K562 (cell line): ENCODE results near the gene ANO6. TPM values are rescaled to one million over a fixed set of nuclear protein-coding genes. Genes with fewer than 3 reads are reported as not detected.

ENCODE experiments used
- BDP1 ChIP-seq: IDR thresholded peaks from 3 replicates; pipeline ENCODE4 v1.6.1; 2011; ENCODE audit not compliant: insufficient read length, insufficient read depth
- BHLHE40 ChIP-seq: IDR thresholded peaks from 2 replicates; pipeline ENCODE4 v1.6.1; 2011; ENCODE audit warnings: low read length, improper control_type of control experiment
- CHD1 ChIP-seq: fragments of 200-600 bp; sonication (generic); IDR thresholded peaks from one replicate; pipeline ENCODE4 v1.6.1; 2012; ENCODE audit warnings: mild to moderate bottlenecking, moderate library complexity, low read length, inconsistent platforms
- CREM ChIP-seq: IDR thresholded peaks from 2 replicates; pipeline ENCODE4 v1.6.1; 2014; ENCODE audit warnings: antibody characterized with exemption, low read depth
- EGR1 ChIP-seq: fragments of 450-650 bp; conservative IDR thresholded peaks from 2 replicates; pipeline ENCODE4 v1.6.1; 2017; ENCODE audit warnings: mild to moderate bottlenecking
- FOXA1 ChIP-seq: fragments of 450-650 bp; IDR thresholded peaks from 2 replicates; pipeline ENCODE4 v1.6.1; 2016; ENCODE audit warnings: mild to moderate bottlenecking, borderline replicate concordance
- GATAD2A ChIP-seq: fragments of 450-650 bp; IDR thresholded peaks from 2 replicates; pipeline ENCODE4 v1.6.1; 2017
- GTF2F1 ChIP-seq: IDR thresholded peaks from 2 replicates; pipeline ENCODE4 v1.6.1; 2011; ENCODE audit warnings: low read depth, low read length, improper control_type of control experiment
- HDAC1 ChIP-seq, 2 experiments: fragments of 450-650 bp; IDR thresholded peaks; 2 replicates each; pipeline ENCODE4 v1.6.1; 2016 to 2017; ENCODE audit warnings: inconsistent platforms in 1 of 2, mild to moderate bottlenecking in 1 of 2, moderate library complexity in 1 of 2
- KDM1A ChIP-seq, 2 experiments: fragments of 450-650 bp; IDR thresholded peaks; 2 replicates each; pipeline ENCODE4 v1.6.1; 2016; ENCODE audit warnings: mild to moderate bottlenecking in 2 of 2
- KLF10 ChIP-seq: fragments of 250-450 bp; sonication (Bioruptor Pico); IDR thresholded peaks from 2 replicates; pipeline ENCODE4 v1.6.1; 2021; ENCODE audit warnings: matching md5 sums
- LARP7 ChIP-seq: fragments of 450-650 bp; IDR thresholded peaks from 2 replicates; pipeline ENCODE4 v1.6.1; 2016
- MED1 ChIP-seq: sonication (generic); formaldehyde crosslinking; IDR thresholded peaks from 2 replicates; pipeline ENCODE4 v1.8.1; 2023; ENCODE audit warnings: missing genetic modification reagents, borderline replicate concordance
- MYBL2 ChIP-seq, 2 experiments: fragments of 450-650 bp in 1 of 2; sonication (generic) in 1 of 2; formaldehyde crosslinking in 1 of 2; IDR thresholded peaks; 2 replicates each; pipeline versions ENCODE4 v1.6.1 to v1.8.1; 2017 to 2022; ENCODE audit warnings: borderline replicate concordance in 1 of 2, inconsistent platforms in 1 of 2, low read depth in 1 of 2, mild to moderate bottlenecking in 1 of 2, missing genetic modification reagents in 1 of 2, moderate library complexity in 1 of 2
- RBFOX2 ChIP-seq: fragments of 200-400 bp; formaldehyde crosslinking; IDR thresholded peaks from 2 replicates; pipeline ENCODE4 v1.6.1; 2017; ENCODE audit warnings: low read depth, mild to moderate bottlenecking, low read length, moderate library complexity
- RNF2 ChIP-seq: sonication (generic); IDR thresholded peaks from 2 replicates; pipeline ENCODE4 v1.6.1; 2016
- SETDB1 ChIP-seq: IDR thresholded peaks from one replicate; pipeline ENCODE4 v1.6.1; 2012; ENCODE audit warnings: low read length, control low read depth, inconsistent platforms
- SOX6 ChIP-seq: fragments of 450-650 bp; IDR thresholded peaks from 2 replicates; pipeline ENCODE4 v1.6.1; 2014; ENCODE audit warnings: mild to moderate bottlenecking
- USF1 ChIP-seq: sonication (generic); formaldehyde crosslinking; IDR thresholded peaks from 2 replicates; pipeline ENCODE4 v1.9.0; 2022; ENCODE audit warnings: mild to moderate bottlenecking, missing genetic modification reagents
- ZBTB1 ChIP-seq: sonication (generic); formaldehyde crosslinking; IDR thresholded peaks from 2 replicates; pipeline ENCODE4 v1.8.1; 2023; ENCODE audit warnings: missing genetic modification reagents, low read depth, mild to moderate bottlenecking, borderline replicate concordance
- ZBTB2 ChIP-seq: fragments of 450-650 bp; IDR thresholded peaks from 2 replicates; pipeline ENCODE4 v1.6.1; 2016; ENCODE audit warnings: antibody characterized with exemption
- ZNF695 ChIP-seq: fragments of 450-650 bp; formaldehyde crosslinking; IDR thresholded peaks from 2 replicates; pipeline ENCODE4 v1.4.0; 2020; ENCODE audit warnings: mild to moderate bottlenecking, moderate library complexity
- polyA plus RNA-seq, 8 experiments: library from polyadenylated mRNA; depleted of rRNA in 4 of 8; stranded (reverse) in 5 of 8; unstranded in 3 of 8; fragments of >200 nt; fragmentation: Nextera tagmentation in 2 of 8; fragmentation: Illumina TruSeq in 1 of 8; extraction: Ambion mirVana in 2 of 8; extraction: Trizol in 1 of 8; gene quantifications; 2 replicates each; pipeline versions ENCODE4 v1.2.1 to v1.2.3, GENCODE V29; 2011 to 2014; ENCODE audit warnings: inconsistent platforms in 1 of 8, missing spikeins in 1 of 8
- total RNA-seq, 7 experiments: library from RNA; depleted of rRNA in 6 of 7; stranded (reverse); fragments of >200 nt in 6 of 7; fragmentation: Illumina TruSeq in 2 of 7; extraction: Trizol in 2 of 7; gene quantifications; 2 replicates each; pipeline versions ENCODE4 v1.2.1 to v1.2.3, GENCODE V29; 2011 to 2021; ENCODE audit warnings: low replicate concordance in 1 of 7
- TF ChIP-seq, protein P1 (sequence below): fragments of 250-450 bp; sonication (Bioruptor Pico); IDR thresholded peaks from 2 replicates; pipeline ENCODE4 v1.4.0; 2020; ENCODE audit warnings: mild to moderate bottlenecking, moderate library complexity, borderline replicate concordance
- TF ChIP-seq, protein P2 (sequence below), 2 experiments: fragments of 450-650 bp in 1 of 2; sonication (generic) in 1 of 2; formaldehyde crosslinking; conservative IDR thresholded peaks; 2 replicates each; pipeline versions ENCODE4 v1.4.0 to v1.8.1; 2020 to 2022; ENCODE audit warnings: mild to moderate bottlenecking in 1 of 2, missing genetic modification reagents in 1 of 2

ANO6 gene
- total and polyA plus RNA-seq, 9 of the 15 experiments (the other 6 are each of a cell fraction or from before 2014, with no cell fraction given), result 3.5 to 24.7 (median 20.3) TPM

GRCh38 chr12:45227316-45228067 lies 11.6 kb downstream of the ANO6 start (continued):
- TF ChIP-seq RBFOX2 (no peak), BHLHE40 (peak; percentile 48; the same call in 1 of the 2 replicates), CHD1 (no peak), MYBL2 (IDR thresholded peaks at IDR 0.05; ENCODE audit: low read depth) (no peak), MYBL2 (CRISPR knock-in tag; IDR thresholded peaks at IDR 0.05; ENCODE audit: borderline replicate concordance) (no peak), LARP7 (no peak), HDAC1 (IDR thresholded peaks at IDR 0.05) (peak in 1 of 2 experiments; percentile 71; a peak in 2 of 4 replicates), USF1 (no peak), GTF2F1 (no peak), ZBTB1 (CRISPR knock-in tag) (no peak), KLF10 (CRISPR knock-in tag) (no peak), FOXA1 (no peak), ZBTB2 (no peak), SETDB1 (no peak), EGR1 (no peak), KDM1A (IDR thresholded peaks at IDR 0.05) (peak; percentile 69 to 76), BDP1 (no peak), CREM (no peak), RNF2 (no peak), SOX6 (peak; percentile 84), ZNF695 (no peak), MED1 (CRISPR knock-in tag) (no peak), GATAD2A (no peak)
- TF ChIP-seq, protein P1, sequence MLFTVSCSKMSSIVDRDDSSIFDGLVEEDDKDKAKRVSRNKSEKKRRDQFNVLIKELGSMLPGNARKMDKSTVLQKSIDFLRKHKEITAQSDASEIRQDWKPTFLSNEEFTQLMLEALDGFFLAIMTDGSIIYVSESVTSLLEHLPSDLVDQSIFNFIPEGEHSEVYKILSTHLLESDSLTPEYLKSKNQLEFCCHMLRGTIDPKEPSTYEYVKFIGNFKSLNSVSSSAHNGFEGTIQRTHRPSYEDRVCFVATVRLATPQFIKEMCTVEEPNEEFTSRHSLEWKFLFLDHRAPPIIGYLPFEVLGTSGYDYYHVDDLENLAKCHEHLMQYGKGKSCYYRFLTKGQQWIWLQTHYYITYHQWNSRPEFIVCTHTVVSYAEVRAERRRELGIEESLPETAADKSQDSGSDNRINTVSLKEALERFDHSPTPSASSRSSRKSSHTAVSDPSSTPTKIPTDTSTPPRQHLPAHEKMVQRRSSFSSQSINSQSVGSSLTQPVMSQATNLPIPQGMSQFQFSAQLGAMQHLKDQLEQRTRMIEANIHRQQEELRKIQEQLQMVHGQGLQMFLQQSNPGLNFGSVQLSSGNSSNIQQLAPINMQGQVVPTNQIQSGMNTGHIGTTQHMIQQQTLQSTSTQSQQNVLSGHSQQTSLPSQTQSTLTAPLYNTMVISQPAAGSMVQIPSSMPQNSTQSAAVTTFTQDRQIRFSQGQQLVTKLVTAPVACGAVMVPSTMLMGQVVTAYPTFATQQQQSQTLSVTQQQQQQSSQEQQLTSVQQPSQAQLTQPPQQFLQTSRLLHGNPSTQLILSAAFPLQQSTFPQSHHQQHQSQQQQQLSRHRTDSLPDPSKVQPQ (CRISPR knock-in tag), result no peak
- TF ChIP-seq, protein P2, sequence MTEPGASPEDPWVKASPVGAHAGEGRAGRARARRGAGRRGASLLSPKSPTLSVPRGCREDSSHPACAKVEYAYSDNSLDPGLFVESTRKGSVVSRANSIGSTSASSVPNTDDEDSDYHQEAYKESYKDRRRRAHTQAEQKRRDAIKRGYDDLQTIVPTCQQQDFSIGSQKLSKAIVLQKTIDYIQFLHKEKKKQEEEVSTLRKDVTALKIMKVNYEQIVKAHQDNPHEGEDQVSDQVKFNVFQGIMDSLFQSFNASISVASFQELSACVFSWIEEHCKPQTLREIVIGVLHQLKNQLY (CRISPR knock-in tag; conservative IDR thresholded peaks at IDR 0.05), result no peak
